RWPE1 (cell line): ENCODE measurements around the gene GRIK4.
"Not testable (repeated sequence)": the region's sequence is repeated elsewhere in the genome, so short reads cannot be mapped to it uniquely, and the experiment has no call there.

Experiments
- CTCF ChIA-PET: fragments of 350-600 bp; sonication (Branson Sonifier 250); formaldehyde crosslinking; extraction: SDS; loops from one replicate; lab custom pipeline; 2021; lab: Yijun Ruan, JAX
- POLR2A ChIA-PET: fragments of 400-600 bp; formaldehyde crosslinking; extraction: SDS; loops from one replicate; lab custom pipeline; 2020; ENCODE audit warnings: antibody characterized with exemption; ENCODE audit not compliant: low non-redundant PET; lab: Yijun Ruan, JAX
- DNase-seq: peaks from one replicate; pipeline ENCODE4 v3.0.0; 2012; ENCODE audit warnings: low spot score
- H3K27ac ChIP-seq: fragments of 450-650 bp; 2 replicates; pipeline ENCODE4 v1.5.1; 2017
- TF ChIP-seq, protein P1 (sequence below): fragments of 450-650 bp; conservative IDR thresholded peaks from 2 replicates; pipeline ENCODE4 v1.5.1; 2017; ENCODE audit warnings: low read depth, mild to moderate bottlenecking

The GRIK4 gene

DNA sequence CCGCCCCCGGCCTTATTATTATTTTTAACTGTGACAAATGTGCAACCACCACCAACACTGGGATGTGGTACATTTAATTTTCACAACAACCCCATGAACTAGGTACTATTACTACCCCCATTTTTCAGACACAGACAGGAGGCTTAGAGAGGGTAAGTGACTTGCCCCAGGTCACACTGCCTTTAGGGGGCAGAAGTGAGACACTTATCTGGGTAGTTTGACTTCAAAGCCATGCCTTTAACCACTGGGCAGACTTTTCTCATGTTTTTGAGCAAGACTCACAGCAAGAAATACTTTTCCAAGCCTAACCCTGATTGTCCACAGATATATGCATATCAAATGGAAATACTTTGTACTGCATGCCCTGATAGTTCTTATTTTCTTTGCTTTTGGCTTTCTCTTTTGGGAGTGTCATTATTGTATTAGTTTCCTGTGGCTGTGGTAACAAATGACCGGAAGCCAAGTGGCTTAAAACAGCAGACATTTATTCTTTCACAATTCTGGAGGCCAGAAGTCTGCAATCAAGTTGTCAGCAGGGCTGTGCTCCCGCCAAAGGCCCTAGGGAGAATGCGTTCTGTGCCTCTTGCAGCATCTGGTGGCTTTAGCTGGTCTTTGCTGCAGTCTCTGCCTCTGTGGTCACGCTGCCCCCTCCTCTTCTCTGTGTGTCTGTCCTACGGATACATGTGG, 110.8 kb downstream of the GRIK4 start:
- POLR2A ChIA-PET: no interaction called here
- TF ChIP-seq, protein P1, sequence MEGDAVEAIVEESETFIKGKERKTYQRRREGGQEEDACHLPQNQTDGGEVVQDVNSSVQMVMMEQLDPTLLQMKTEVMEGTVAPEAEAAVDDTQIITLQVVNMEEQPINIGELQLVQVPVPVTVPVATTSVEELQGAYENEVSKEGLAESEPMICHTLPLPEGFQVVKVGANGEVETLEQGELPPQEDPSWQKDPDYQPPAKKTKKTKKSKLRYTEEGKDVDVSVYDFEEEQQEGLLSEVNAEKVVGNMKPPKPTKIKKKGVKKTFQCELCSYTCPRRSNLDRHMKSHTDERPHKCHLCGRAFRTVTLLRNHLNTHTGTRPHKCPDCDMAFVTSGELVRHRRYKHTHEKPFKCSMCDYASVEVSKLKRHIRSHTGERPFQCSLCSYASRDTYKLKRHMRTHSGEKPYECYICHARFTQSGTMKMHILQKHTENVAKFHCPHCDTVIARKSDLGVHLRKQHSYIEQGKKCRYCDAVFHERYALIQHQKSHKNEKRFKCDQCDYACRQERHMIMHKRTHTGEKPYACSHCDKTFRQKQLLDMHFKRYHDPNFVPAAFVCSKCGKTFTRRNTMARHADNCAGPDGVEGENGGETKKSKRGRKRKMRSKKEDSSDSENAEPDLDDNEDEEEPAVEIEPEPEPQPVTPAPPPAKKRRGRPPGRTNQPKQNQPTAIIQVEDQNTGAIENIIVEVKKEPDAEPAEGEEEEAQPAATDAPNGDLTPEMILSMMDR: no peak
- no peak for DNase-seq
- no peak overlapping the region for H3K27ac ChIP-seq
- CTCF ChIA-PET: no interaction called here

DNA sequence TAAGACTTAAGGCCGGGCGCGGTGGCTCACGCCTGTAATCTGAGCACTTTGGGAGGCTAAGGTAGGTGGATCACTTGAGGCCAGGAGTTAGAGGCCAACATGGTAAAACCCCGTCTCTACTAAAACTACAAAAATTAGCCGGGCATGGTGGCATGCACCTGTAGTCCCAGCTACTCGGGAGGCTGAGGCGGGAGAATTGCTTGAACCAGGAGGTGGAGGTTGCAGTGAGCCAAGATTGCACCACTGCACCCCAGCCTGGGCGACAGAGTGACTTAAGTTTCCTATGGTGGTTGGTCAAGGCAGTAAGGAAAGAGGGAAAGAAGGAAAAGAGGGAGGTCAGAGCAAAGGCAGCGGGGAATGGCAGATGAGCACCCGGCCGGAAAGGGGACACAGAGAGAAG, 113.4 kb downstream of the GRIK4 start:
- POLR2A ChIA-PET, DNase-seq, H3K27ac ChIP-seq: not testable (repeated sequence)
- CTCF ChIA-PET: interaction anchor here (0.7 to 1.1 kb wide), 2 partner anchors 72 to 113 kb away, joined by 3 read pairs; partner anchors contain the start of gene GRIK4

DNA sequence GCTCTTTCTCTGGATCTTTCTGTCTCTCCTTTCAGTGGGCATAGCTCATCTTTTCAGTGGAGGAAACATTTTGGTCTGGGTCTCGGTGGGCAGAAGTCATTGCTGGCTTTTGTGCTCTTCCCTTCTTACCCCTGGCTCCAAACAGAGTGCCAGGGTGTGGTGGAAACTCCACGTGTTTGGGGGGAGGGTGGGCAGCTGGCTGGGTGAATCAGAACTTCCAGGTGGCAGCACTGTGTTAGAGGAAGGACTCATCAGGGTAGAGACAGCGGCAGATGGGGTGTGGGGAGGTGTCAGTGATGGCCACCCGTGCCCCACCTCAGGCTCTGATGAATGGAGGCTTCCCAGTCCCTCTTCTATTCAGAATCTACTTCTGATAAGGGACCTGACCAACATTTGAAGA, 114.0 kb downstream of the GRIK4 start:
- TF ChIP-seq, protein P1: no peak
- H3K27ac ChIP-seq: no peak overlapping the region
- no peak for DNase-seq
- POLR2A ChIA-PET: no interaction called here
- CTCF ChIA-PET: interaction anchor here (0.7 to 1.1 kb wide), 2 partner anchors 114 to 290 kb away, joined by 3 to 4 read pairs; partner anchors contain the start of gene GRIK4

DNA sequence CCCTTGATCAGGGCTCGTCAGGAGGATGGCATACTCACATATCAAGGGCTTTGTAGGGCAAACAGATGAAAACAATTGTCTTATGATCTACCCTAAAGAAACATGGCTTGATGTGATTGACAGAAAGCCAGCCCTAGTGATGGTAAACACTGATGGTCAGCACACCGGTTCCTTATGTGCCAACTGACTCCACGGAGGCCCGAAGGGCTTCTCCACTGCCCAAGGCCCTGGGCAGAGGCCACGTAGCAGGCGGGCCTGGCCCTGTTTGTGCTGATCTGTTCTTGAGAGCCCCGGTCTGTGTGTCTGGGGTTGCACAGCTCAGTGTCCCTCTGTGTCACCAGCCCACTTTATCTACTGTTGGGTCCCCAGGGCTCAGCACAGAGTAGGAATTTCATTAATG, 115.2 kb downstream of the GRIK4 start:
- CTCF ChIA-PET: no interaction called here
- no peak overlapping the region for H3K27ac ChIP-seq
- POLR2A ChIA-PET: no interaction called here
- DNase-seq: no peak
- TF ChIP-seq, protein P1: no peak

DNA sequence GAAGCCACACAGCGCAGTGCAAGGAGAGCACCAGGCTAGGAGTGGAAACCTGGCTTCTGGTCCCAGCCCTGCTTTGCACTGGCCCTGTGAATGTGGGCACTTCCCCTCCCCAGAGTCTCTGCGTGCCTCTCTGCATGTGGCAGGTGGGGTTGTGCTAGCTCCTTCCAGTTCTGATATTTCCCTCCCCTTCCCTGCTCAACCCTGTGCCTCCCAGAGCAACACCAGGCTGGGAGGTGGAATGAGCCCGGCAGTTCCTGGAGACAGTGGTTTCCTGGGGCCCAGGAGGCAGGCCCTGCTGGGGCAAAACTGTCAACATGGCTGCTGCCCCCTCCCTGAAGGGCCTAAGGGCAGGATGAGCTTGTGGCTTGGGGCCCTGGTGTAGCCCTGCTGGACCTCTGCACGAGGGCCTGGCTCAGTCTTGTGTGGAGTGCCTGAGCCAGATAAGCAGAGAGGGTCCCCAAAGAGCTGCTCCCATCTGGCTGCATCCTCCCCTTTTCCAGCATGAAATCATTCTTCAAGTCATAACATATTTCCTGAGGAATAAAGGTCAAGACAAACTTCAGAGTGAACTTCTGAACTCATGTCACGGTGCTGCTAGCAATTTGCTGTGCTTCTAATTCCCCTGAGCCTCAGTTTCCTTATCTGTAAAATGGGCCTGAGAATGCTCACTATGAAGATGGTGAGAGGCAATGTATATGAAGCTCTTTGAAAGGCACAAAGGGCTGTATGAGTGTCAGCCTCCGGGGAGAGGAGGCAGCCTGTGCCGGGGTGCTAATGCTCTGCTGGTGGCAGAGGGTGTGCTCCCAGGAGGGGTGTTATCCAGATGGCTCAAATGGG, 116.0 kb downstream of the GRIK4 start:
- ChIA-PET POLR2A (no interaction called here), CTCF (no interaction called here)

DNA sequence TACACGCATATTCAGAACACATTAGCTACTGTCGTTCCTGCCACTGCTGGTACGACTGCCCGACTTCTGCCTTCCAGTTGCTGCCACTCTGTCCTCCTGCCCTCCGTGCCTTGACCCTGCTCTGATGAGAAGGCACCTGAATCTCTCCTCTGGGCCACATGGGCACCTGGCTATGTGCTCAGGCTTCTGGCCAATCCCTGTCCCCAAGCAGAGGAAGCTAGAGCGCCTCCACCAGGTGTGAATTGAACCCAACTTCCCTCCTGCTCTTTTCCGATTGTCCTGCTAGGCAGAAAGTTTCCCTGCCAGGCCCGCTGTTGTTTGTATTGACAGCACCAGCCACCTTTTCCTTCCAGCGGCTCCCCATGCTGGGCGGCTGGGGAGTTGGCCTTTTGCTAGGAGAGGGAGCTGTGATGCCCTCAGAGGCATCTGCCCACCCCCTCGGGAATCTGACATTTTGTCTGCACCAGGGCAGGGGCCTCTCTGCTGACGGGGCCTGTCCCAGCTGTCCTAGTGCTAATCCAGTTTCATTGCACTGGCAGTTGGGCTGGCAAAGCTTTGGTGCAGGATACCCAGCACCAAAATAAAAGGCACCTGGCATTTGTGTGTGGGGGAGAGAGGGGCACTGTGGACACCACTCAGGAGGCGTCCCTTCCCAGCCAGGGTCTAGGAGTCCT, 118.0 kb downstream of the GRIK4 start:
- no peak for DNase-seq
- no peak overlapping the region for H3K27ac ChIP-seq
- ChIA-PET POLR2A (no interaction called here), CTCF (interaction anchor here (0.5 to 0.6 kb wide), 3 partner anchors 118 to 428 kb away, joined by 3 read pairs; partner anchors contain the start of gene GRIK4)
- TF ChIP-seq, protein P1: no peak

More for the DNA sequence above, 116.0 kb downstream of the GRIK4 start:
- DNase-seq: no peak
- TF ChIP-seq, protein P1: no peak
- H3K27ac ChIP-seq: no peak overlapping the region
